Activated CD4-positive, CD25-positive, alpha-beta regulatory T cell treated with anti-CD3 and anti-CD28 coated beads, Interleukin-2, amount 50 U/mL, for 24 hours (primary cell): ENCODE measurements around the gene PCSK6.
"Not testable (repeated sequence)": the region's sequence is repeated elsewhere in the genome, so short reads cannot be mapped to it uniquely, and the experiment has no call there.

Source experiments
- ATAC-seq, 2 donors: fragments of 150-1000 bp; cut with Tn5 transposase; one replicate each; pipeline ENCODE4 v1.10.0; 2021; ENCODE audit warnings: mild to moderate bottlenecking in 1 of 2, moderate library complexity in 1 of 2

PCSK6 gene

GRCh38 chr15:101428758-101429157 lies 60.7 kb downstream of the PCSK6 start:
- no peak for ATAC-seq

GRCh38 chr15:101427606-101428487 lies 61.7 kb downstream of the PCSK6 start:
- ATAC-seq, result no peak

GRCh38 chr15:101426761-101427333 lies 62.7 kb downstream of the PCSK6 start:
- no peak for ATAC-seq

GRCh38 chr15:101425787-101426365 lies 63.6 kb downstream of the PCSK6 start:
- no peak for ATAC-seq

- ATAC-seq, result no peak
Measured at GRCh38 chr15:101424984-101425383, 64.5 kb downstream of the PCSK6 start.

- ATAC-seq, result no peak
Measured at GRCh38 chr15:101420232-101420631, 69.3 kb downstream of the PCSK6 start.

GRCh38 chr15:101416475-101416874 lies 73.0 kb downstream of the PCSK6 start:
- ATAC-seq, result not testable (repeated sequence)

GRCh38 chr15:101413239-101413638 lies 76.3 kb downstream of the PCSK6 start:
- ATAC-seq, result no peak

GRCh38 chr15:101411581-101411980 lies 77.9 kb downstream of the PCSK6 start:
- no peak for ATAC-seq

GRCh38 chr15:101411085-101411484 lies 78.4 kb downstream of the PCSK6 start:
- ATAC-seq, result no peak

- no peak for ATAC-seq
Measured at GRCh38 chr15:101410612-101411011, 78.9 kb downstream of the PCSK6 start.

- ATAC-seq, result no peak
Measured at GRCh38 chr15:101409621-101410020, 79.9 kb downstream of the PCSK6 start.

GRCh38 chr15:101407966-101408775 lies 81.3 kb downstream of the PCSK6 start:
- ATAC-seq, result no peak

GRCh38 chr15:101407439-101407838 lies 82.1 kb downstream of the PCSK6 start:
- ATAC-seq, result no peak

GRCh38 chr15:101406526-101407195 lies 82.8 kb downstream of the PCSK6 start:
- ATAC-seq, result no peak

- no peak for ATAC-seq
Measured at GRCh38 chr15:101406036-101406435, 83.5 kb downstream of the PCSK6 start.

- ATAC-seq, result no peak
Measured at GRCh38 chr15:101404245-101404644, 85.3 kb downstream of the PCSK6 start.

GRCh38 chr15:101402883-101403282 lies 86.6 kb downstream of the PCSK6 start:
- not testable (repeated sequence) for ATAC-seq

GRCh38 chr15:101401286-101401685 lies 88.2 kb downstream of the PCSK6 start:
- no peak for ATAC-seq

- ATAC-seq, result no peak
Measured at GRCh38 chr15:101399431-101399830, 90.1 kb downstream of the PCSK6 start.

- ATAC-seq, result no peak
Measured at GRCh38 chr15:101398247-101398646, 91.3 kb downstream of the PCSK6 start.

GRCh38 chr15:101397521-101398003 lies 91.9 kb downstream of the PCSK6 start:
- ATAC-seq, result no peak
